ENCODE results near the gene SNAP23.

The SNAP23 gene

DNA sequence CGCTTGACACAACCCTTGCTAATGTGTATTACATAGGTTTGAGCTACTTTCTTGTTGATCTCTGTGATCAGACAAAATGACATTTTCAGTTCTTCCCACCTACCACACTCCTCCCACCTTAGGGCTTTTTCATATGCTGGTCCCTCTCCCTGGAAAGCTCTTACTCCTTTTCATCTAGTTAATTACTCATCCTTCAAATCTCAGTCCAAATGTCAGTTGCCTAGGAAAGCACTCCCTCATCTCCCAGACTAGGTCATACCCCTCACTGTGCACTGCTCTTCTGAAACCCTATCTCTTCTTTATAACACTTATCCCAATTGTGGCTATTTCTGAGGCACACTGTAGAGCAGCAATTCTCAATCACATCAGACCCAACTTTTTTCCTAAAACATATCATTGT lies 11.8 kb upstream of the SNAP23 start:
- Mint-ChIP-seq H3K27me3 (no peaks in the 10 kb centered on the region), H3K36me3 (peaks cover 27% of the 10 kb centered on the region), H3K9me3 (no peaks in the 10 kb centered on the region), H3K27ac (no peak overlapping the region), H3K4me1 (peaks cover 31% of the 10 kb centered on the region), H3K4me3 (no peak overlapping the region)
- no peak for ATAC-seq

DNA sequence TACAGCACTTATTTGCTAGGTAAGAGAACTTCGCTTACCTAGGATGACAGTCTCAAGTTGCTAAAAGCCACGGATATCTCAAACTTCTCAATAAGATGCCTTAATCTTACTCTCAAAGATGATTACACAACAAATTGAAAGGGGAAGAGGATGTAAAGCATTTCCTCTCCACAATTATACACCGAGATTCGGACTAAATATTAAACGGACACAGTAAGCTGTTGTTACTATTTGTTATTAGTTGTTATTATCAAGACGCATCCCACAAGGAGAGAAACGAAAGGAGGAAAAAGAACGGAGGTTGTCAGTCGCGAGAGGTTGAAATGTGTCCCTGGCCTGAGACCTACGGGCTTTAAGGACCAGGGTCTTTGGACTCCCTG lies 5.2 kb upstream of the SNAP23 start:
- peak overlapping the region; percentile 91 for H3K4me3 Mint-ChIP-seq
- H3K27ac Mint-ChIP-seq, result peak overlapping the region; percentile 99
- ATAC-seq, result no peak
- H3K4me1 Mint-ChIP-seq, result peaks cover 38% of the 10 kb centered on the region
- H3K9me3 Mint-ChIP-seq, result no peaks in the 10 kb centered on the region
- no peaks in the 10 kb centered on the region for H3K27me3 Mint-ChIP-seq
- peaks cover 13% of the 10 kb centered on the region for H3K36me3 Mint-ChIP-seq

DNA sequence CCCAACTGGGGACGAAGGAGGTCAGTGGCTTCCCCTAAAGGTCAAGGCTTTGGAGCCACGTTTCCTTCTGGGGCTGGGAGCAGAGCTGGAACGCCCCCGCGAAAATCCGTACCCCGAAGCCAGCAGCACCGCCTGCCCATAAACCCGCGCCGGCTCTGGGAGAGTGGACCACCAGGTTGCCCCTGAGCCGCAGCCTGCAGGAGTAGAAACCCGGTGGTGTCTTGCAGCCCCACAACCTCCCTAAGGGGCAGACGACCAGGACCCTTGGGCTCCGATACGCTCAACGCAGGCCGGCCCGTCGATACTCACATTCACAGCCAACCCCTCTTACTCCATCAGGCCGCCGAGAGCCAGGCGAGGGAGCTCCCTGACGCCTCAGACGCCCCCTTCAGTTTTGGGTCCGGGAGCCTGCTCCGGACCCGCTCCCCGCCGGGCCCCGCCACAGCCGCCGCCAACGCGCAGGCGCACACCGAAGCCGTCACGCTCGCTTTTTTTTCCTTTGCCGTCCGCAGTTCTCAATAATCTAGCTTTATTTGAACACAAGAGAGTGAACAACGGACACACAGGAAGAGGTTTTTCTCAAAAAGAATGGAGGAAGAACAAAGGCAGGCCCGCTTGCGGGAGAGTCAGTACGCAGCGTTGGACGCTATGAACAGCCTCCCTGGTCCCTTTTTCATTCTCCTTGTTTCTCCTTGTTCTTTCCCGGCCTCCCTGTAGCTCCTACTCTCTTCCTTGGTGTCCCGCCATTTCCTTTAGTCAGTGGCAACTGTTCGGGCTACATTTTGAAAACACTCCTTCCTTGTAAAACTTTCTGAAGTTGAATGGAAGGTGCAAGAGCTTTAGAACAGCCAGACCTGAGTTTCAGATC lies 4.5 kb upstream of the SNAP23 start, which contains the start of gene ZNF106:
Gene ZNF106, minus strand, starts transcription at position 471 of the 868 bp plus-strand sequence. CDS start 18,852 bp downstream, outside the sequence.
- no peaks in the 10 kb centered on the region for H3K27me3 Mint-ChIP-seq
- peak within 1 kb of the TSS; percentile 91 for H3K4me3 Mint-ChIP-seq
- no peaks in the 10 kb centered on the region for H3K9me3 Mint-ChIP-seq
- H3K27ac Mint-ChIP-seq, result peak within 1 kb of the TSS; percentile 99
- H3K4me1 Mint-ChIP-seq, result peaks cover 38% of the 10 kb centered on the region
- peaks cover 13% of the 10 kb centered on the region for H3K36me3 Mint-ChIP-seq
- ATAC-seq, result peak; percentile 82

DNA sequence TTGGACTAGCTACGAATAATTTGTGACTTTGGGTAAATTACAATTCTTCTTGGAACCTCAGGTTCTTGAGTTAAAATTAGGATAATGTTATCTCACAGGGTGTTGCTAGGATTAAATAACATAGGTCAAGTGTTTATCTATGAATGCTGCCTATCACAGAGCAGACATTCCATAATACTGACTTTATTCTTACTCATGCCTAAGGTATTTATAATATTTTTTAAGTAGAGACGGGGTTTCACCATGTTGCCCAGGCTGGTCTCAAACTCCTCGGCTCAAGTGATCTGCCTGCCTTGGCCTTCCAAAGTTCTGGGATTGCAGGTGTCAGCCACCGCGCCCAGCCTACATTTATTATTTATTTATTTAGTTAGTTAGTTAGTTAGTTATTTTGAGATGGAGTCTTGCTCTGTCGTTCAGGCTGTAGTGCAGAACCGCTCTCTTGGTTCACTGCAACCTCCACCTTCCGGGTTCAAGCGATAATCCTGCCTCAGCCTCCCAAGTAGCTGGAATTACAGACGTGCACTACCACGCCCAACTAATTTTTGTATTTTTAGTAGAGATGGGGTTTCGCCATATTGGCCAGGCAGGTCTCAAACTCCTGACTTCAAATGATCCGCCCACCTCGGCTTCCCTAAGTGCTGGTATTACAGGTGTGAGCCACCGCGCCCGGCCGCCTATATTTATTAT lies 3.8 kb upstream of the SNAP23 start:
- H3K4me1 Mint-ChIP-seq, result peaks cover 46% of the 10 kb centered on the region
- no peak for ATAC-seq
- H3K9me3 Mint-ChIP-seq, result no peaks in the 10 kb centered on the region
- H3K27ac Mint-ChIP-seq, result peak overlapping the region; percentile 99
- no peaks in the 10 kb centered on the region for H3K27me3 Mint-ChIP-seq
- H3K4me3 Mint-ChIP-seq, result peak overlapping the region; percentile 91
- H3K36me3 Mint-ChIP-seq, result peaks cover 13% of the 10 kb centered on the region

DNA sequence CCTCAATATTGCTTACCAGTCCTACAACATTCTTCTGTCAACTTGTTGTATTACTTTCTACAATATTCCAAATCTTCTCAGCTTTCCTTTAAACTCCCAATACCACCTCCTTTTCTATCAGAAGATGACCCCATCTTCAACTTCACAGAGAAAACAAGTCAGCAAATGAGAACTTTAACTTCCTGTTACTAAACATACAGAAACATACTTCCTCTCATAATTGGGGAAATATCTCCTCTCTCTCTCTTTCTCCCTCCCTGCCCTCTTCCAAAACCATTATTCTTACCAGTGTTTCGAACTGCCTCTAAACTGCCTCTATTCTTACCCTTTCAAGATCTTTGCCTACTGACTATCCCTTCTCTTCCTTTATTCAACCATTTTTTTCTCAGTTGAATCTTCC lies 1.8 kb upstream of the SNAP23 start:
- no peak for ATAC-seq
- no peaks in the 10 kb centered on the region for H3K9me3 Mint-ChIP-seq
- peak overlapping the region; percentile 43 for H3K4me3 Mint-ChIP-seq
- peak overlapping the region; percentile 81 for H3K27ac Mint-ChIP-seq
- no peaks in the 10 kb centered on the region for H3K27me3 Mint-ChIP-seq
- peaks cover 52% of the 10 kb centered on the region for H3K4me1 Mint-ChIP-seq
- peaks cover 5% of the 10 kb centered on the region for H3K36me3 Mint-ChIP-seq

DNA sequence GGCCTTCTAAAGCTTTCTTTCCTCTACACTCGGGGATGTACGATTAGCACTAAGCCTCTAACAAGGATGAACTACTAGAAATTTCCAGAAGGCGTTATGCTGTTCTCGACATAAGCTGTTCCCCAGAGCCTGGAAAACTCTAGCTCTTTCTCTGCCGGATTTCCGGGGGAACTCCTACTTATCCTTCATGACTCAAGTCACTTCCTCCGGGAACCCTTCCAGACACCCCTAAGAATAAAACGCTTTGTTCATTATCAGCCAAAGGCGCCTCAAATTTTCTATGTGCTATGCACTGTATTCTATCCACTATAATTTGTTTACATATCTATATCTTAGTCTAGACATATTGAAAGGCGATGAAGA lies 455 bp upstream of the SNAP23 start:
- Mint-ChIP-seq H3K27me3 (no peaks in the 10 kb centered on the region), H3K9me3 (no peaks in the 10 kb centered on the region), H3K4me3 (peak overlapping the region; percentile 95), H3K27ac (peak overlapping the region; percentile 81), H3K4me1 (peaks cover 62% of the 10 kb centered on the region), H3K36me3 (peaks cover 9% of the 10 kb centered on the region)
- no peak for ATAC-seq

DNA sequence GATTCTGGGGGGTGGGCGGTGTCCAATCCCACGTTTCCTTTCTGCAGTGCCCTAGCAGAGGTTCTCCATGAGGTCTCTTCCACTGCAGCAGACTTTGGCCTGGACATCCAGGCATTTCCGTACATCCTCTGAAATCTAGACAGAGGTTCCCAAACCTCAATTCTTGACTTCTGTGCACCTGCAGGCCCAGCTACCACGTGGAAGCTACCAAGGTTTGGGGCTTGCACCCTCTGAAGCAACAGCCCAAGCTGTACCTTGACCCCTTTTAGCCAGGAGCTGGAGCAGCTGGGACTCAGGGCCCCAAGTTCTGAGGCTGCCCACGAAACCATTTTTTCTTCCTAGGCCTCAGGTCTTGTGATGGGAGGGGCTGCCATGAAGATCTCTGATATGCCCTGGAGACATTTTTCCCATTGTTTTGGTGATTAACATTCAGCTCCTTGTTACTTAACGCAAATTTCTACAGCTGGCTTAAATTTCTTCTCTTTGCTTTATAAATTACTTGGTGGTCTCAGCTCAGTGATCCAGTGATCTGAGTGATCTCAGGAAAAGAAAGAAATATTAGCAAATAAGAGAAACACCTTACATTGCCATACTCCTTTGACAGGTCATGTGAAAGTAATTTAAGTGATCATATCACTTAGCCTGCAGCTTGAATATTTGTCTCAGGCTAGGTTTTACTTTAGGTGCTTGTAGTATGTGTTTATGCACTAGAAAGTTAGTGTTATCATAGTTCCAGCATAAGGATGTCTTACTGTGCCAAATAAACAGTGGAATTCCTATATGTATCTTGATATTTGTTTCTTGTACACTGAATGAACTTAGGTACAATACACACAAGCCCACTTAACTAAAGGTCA lies 3.0 kb downstream of the SNAP23 start:
- Mint-ChIP-seq H3K27me3 (no peaks in the 10 kb centered on the region), H3K4me3 (peak overlapping the region; percentile 23), H3K27ac (peak overlapping the region; percentile 81), H3K4me1 (peaks cover 85% of the 10 kb centered on the region), H3K9me3 (no peaks in the 10 kb centered on the region), H3K36me3 (peaks cover 9% of the 10 kb centered on the region)
- ATAC-seq, result no peak

DNA sequence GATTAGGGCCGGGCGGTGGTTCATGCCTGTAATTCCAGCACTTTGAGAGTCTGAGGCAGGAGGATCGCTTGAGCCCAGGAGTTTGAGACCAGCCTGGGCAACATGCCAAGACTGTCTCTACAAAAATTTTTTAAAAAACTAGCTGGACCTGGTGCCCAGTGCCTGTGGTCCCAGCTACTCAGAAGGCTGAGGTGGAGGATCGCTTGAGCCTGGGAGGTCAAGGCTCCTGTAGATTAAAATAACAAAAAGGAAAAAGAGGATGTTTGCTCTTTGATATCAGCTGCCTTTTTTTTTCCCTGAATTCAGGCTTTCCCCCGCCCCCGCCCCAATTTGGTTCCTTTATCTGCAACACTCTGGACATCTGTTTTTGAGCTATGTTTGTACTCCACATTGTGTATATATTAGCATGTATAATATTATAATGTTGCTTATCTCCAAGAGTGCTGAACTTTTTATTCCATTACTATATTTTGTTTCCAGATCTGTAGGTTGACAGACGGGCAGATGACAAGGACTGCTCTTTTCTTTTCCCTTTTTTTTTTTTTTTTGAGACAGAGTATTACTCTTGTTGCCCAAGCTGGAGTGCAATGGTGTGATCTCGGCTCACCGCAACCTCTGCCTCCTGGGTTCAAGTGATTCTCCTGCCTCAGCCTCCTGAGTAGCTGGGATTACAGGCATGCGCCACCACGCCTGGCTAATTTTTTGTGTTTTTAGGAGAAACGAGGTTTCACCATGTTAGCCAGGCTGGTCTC lies 4.6 kb downstream of the SNAP23 start:
- ATAC-seq, result no peak
- Mint-ChIP-seq H3K27ac (peak overlapping the region; percentile 81), H3K4me1 (peaks cover 81% of the 10 kb centered on the region), H3K27me3 (no peaks in the 10 kb centered on the region), H3K9me3 (no peaks in the 10 kb centered on the region), H3K4me3 (peak overlapping the region; percentile 23), H3K36me3 (peaks cover 9% of the 10 kb centered on the region)

DNA sequence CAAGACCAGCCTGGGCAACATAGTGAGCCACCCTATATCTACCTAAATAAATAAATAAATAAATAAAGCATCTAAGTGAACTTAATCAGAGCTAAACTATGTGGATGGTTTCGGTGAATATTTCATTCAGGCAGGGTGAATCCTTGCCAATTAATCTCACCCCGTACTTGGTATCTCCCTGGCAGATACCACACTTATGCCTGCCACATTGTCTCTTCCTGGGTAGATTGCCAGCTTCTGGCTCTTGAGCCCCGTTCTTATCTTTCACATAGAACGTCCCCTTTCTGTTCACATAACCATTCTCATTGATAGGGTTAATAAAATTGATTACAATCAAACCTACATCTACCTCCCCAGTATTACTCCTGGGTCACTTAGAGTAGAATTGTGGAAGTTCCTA lies 7.0 kb downstream of the SNAP23 start:
- Mint-ChIP-seq H3K4me3 (no peak overlapping the region), H3K27me3 (no peaks in the 10 kb centered on the region), H3K4me1 (peaks cover 78% of the 10 kb centered on the region), H3K27ac (peak overlapping the region; percentile 85), H3K36me3 (peaks cover 10% of the 10 kb centered on the region), H3K9me3 (no peaks in the 10 kb centered on the region)
- no peak for ATAC-seq

DNA sequence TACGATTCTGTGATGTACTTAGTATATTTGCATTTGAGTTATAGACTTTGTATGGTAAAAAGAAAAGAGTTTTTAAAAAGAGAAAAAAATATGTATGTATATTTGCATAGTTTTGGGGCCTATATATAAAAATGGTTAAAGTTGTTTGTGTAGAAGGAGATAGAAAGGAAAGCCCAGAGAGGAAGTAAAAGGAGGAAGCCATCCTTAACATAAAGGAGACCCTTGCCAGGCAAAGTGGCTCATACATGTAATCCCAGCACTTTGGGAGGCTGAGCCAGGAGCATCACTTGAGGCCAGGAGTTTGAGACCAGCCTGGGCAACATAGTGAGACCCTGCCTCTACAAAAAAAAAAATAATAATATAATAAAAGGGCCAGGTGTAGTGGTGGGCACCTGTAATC lies 8.4 kb downstream of the SNAP23 start:
- Mint-ChIP-seq H3K4me1 (peaks cover 76% of the 10 kb centered on the region), H3K4me3 (peak overlapping the region; percentile 43), H3K36me3 (peaks cover 13% of the 10 kb centered on the region), H3K9me3 (no peaks in the 10 kb centered on the region), H3K27ac (peak overlapping the region; percentile 85), H3K27me3 (no peaks in the 10 kb centered on the region)
- ATAC-seq, result no peak

DNA sequence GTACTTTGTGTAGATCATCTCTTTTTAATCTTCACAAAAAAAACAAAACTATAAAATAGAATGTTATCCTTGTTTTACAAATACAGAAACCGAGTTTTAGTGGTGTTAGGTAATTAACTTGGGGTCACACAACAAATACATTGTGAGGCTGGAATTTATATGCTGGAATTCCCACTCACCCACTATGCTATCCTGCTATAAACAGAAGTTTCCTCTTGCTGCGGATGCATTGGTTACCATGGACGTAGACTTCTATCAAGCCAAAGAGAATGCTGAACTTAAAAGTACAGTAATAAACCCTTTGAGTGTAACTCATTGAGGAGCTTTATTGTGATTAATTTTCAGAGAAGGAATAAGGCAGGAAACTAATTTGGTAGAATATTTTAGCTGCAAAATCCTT lies 9.2 kb downstream of the SNAP23 start:
- peaks cover 10% of the 10 kb centered on the region for H3K36me3 Mint-ChIP-seq

DNA sequence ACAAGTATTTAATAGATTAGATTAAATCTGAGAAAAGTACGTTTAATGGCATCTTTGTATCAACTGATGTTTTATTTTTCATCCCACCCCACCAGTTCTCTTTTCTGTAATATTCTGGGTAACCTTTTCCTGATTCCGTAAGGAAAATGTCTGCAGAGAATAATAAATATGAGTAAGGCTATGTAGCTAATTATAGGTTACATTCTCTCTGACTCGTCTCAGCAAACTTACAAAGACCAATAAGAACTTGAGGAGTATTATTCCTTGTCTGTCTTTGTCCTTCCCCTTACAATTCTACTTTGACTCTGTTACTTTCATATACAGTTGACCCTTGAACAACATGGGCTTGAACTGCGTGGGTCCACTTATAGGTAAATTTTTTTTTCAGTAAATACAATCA lies 12.1 kb downstream of the SNAP23 start:
- Mint-ChIP-seq H3K36me3 (peaks cover 10% of the 10 kb centered on the region), H3K27ac (no peak overlapping the region), H3K9me3 (no peaks in the 10 kb centered on the region), H3K27me3 (no peaks in the 10 kb centered on the region), H3K4me3 (no peak overlapping the region), H3K4me1 (peaks cover 54% of the 10 kb centered on the region)
- ATAC-seq, result no peak

More for the DNA sequence above, 9.2 kb downstream of the SNAP23 start:
- peak overlapping the region; percentile 81 for H3K27ac Mint-ChIP-seq
- H3K4me1 Mint-ChIP-seq, result peaks cover 71% of the 10 kb centered on the region
- H3K9me3 Mint-ChIP-seq, result no peaks in the 10 kb centered on the region
- peak; percentile 4 for ATAC-seq
- H3K4me3 Mint-ChIP-seq, result no peak overlapping the region
- H3K27me3 Mint-ChIP-seq, result no peaks in the 10 kb centered on the region

DNA sequence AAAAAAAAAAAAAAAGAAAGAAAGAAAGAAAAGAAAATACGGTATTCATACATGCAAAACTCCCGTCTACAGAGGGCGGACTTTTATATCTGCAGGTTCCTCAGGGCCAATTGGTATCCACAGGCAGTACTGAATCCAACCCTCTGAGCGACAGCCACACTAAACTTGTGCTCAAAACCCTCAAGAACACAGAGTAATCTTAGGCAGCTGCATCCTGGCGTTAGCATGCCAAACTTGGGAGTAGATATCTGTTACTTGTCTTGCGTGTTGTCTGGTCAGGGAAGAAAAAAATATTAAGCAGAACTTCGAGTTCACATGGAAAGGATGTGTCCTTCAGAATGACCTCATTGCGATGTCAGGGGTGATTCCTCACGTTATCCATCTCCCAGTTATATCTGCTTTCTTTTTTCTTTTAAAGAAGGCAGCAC lies 12.8 kb downstream of the SNAP23 start:
- Mint-ChIP-seq H3K4me1 (peaks cover 50% of the 10 kb centered on the region), H3K27ac (no peak overlapping the region), H3K27me3 (no peaks in the 10 kb centered on the region), H3K4me3 (no peak overlapping the region), H3K9me3 (no peaks in the 10 kb centered on the region), H3K36me3 (peaks cover 14% of the 10 kb centered on the region)
- no peak for ATAC-seq

DNA sequence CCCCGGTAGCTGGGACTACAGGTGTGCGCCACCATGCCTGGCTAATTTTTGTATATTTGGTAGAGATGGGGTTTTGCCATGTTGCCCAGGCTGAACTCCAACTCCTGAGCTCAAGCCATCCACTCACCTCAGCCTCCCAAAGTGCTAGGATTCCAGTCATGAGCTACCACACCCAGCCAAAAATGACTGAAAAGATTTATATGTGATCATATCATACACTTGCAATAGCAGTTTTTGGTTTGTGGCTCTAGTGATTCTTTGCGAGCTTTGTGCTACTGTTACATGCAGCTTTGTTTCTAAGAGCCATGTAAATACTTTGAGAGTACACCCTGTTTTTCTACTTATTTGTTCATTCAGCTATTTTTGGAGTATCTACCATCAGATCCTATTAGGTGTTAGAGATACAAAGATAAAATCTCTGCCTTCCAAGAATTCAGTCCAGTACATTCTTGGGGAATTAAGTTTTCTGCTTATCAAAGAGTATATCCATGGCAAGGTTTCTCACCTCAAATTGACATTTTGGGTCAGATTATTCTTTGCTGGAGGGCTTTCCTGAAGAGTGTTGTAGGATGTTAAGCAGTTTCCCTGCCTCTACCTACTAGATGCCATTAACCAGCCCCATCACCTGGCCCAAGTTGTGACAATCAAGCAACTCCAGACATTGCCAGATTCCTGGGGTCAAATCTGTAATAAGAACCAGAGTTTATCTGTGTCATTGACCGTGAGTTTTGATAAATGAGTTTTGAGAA lies 15.0 kb downstream of the SNAP23 start:
- Mint-ChIP-seq H3K36me3 (peaks cover 26% of the 10 kb centered on the region), H3K9me3 (no peaks in the 10 kb centered on the region), H3K4me1 (peaks cover 35% of the 10 kb centered on the region), H3K4me3 (no peak overlapping the region), H3K27ac (no peak overlapping the region), H3K27me3 (no peaks in the 10 kb centered on the region)
- no peak for ATAC-seq

All from stimulated activated memory B cell treated with anti-CD40 and anti-IgM and Interleukin-4, amounts not matched to agents 10 μg/mL and 1 μg/mL and 100 μg/mL, for 72 hours (primary cell).